WTC11 (cell line): ENCODE data around the gene SRRT. TPM values are rescaled to one million over a fixed set of nuclear protein-coding genes. Genes with fewer than 3 reads are reported as not detected.

Source experiments
- ARID4B ChIP-seq: sonication (generic); formaldehyde crosslinking; IDR thresholded peaks from 2 replicates; pipeline ENCODE4 v1.8.0; 2023; ENCODE audit warnings: missing genetic modification reagents, mild to moderate bottlenecking, borderline replicate concordance
- E2F4 ChIP-seq: sonication (generic); formaldehyde crosslinking; IDR thresholded peaks from 2 replicates; pipeline ENCODE4 v1.8.1; 2022; ENCODE audit warnings: low read depth, mild to moderate bottlenecking, moderate library complexity, missing genetic modification reagents, borderline replicate concordance
- E2F5 ChIP-seq: sonication (generic); formaldehyde crosslinking; IDR thresholded peaks from 2 replicates; pipeline ENCODE4 v1.8.1; 2022; ENCODE audit warnings: mild to moderate bottlenecking, moderate library complexity, missing genetic modification reagents
- FOXJ3 ChIP-seq: sonication (generic); formaldehyde crosslinking; IDR thresholded peaks from 2 replicates; pipeline ENCODE4 v1.9.0; 2021; ENCODE audit warnings: missing genetic modification reagents, mild to moderate bottlenecking, borderline replicate concordance
- HMGXB4 ChIP-seq: sonication (generic); formaldehyde crosslinking; IDR thresholded peaks from 2 replicates; pipeline ENCODE4 v1.8.1; 2023; ENCODE audit warnings: mild to moderate bottlenecking, moderate library complexity, missing genetic modification reagents
- MLX ChIP-seq: sonication (generic); formaldehyde crosslinking; IDR thresholded peaks from 2 replicates; pipeline ENCODE4 v1.8.1; 2023; ENCODE audit warnings: mild to moderate bottlenecking, missing genetic modification reagents, moderate library complexity
- NFYB ChIP-seq: sonication (generic); formaldehyde crosslinking; conservative IDR thresholded peaks from 2 replicates; pipeline ENCODE4 v1.8.0; 2022; ENCODE audit warnings: low read depth, missing genetic modification reagents
- OVOL2 ChIP-seq: fragments of 250-450 bp; sonication (Bioruptor Pico); IDR thresholded peaks from 2 replicates; pipeline ENCODE4 v1.9.0; 2021; ENCODE audit warnings: mild to moderate bottlenecking, borderline replicate concordance
- PRRX2 ChIP-seq: fragments of 250-450 bp; sonication (Bioruptor Pico); IDR thresholded peaks from 2 replicates; pipeline ENCODE4 v1.8.0; 2021; ENCODE audit warnings: mild to moderate bottlenecking
- RELA ChIP-seq: sonication (generic); formaldehyde crosslinking; IDR thresholded peaks from 2 replicates; pipeline ENCODE4 v1.8.1; 2022; ENCODE audit warnings: missing genetic modification reagents, mild to moderate bottlenecking, borderline replicate concordance
- SMAD4 ChIP-seq: sonication (generic); formaldehyde crosslinking; IDR thresholded peaks from 2 replicates; pipeline ENCODE4 v1.8.0; 2022; ENCODE audit warnings: mild to moderate bottlenecking, missing genetic modification reagents
- SP1 ChIP-seq: sonication (generic); formaldehyde crosslinking; conservative IDR thresholded peaks from 2 replicates; pipeline ENCODE4 v1.8.1; 2022; ENCODE audit warnings: missing genetic modification reagents
- TCF7 ChIP-seq: sonication (generic); formaldehyde crosslinking; IDR thresholded peaks from 2 replicates; pipeline ENCODE4 v1.8.0; 2022; ENCODE audit warnings: mild to moderate bottlenecking, low read depth, missing genetic modification reagents, moderate library complexity
- USF1 ChIP-seq: sonication (generic); formaldehyde crosslinking; IDR thresholded peaks from 2 replicates; pipeline ENCODE4 v1.8.0; 2022; ENCODE audit warnings: mild to moderate bottlenecking, missing genetic modification reagents
- ZNF281 ChIP-seq: sonication (generic); formaldehyde crosslinking; IDR thresholded peaks from 2 replicates; pipeline ENCODE4 v1.8.0; 2023; ENCODE audit warnings: mild to moderate bottlenecking, missing genetic modification reagents
- ZNF396 ChIP-seq: fragments of 250-450 bp; sonication (Bioruptor Pico); IDR thresholded peaks from 2 replicates; pipeline ENCODE4 v1.8.0; 2021; ENCODE audit warnings: mild to moderate bottlenecking, moderate library complexity, borderline replicate concordance
- total RNA-seq: library from RNA; stranded (reverse); gene quantifications from 3 replicates; pipeline ENCODE4 v1.2.3, GENCODE V29; 2021

Gene SRRT
- total RNA-seq, 1 experiment from 2014 or later, result 238 TPM

- peak; percentile 40; the same call in 1 of the 2 replicates for TF ChIP-seq ARID4B (CRISPR knock-in tag)
- TF ChIP-seq HMGXB4, result peak; percentile 9; the same call in 1 of the 2 replicates
- TF ChIP-seq NFYB, result no peak
- no peak for TF ChIP-seq OVOL2 (CRISPR knock-in tag)
- TF ChIP-seq ZNF281 (CRISPR knock-in tag), result no peak
- no peak for TF ChIP-seq TCF7
- TF ChIP-seq RELA (CRISPR knock-in tag), result no peak
- no peak for TF ChIP-seq ZNF396
- no peak for TF ChIP-seq USF1 (CRISPR knock-in tag)
- TF ChIP-seq E2F5 (CRISPR knock-in tag), result no peak
- TF ChIP-seq SP1, result 0 out of 2 replicates have a peak, but pooled peaks have one; percentile 24
- TF ChIP-seq SMAD4 (CRISPR knock-in tag), result no peak
- no peak for TF ChIP-seq FOXJ3 (CRISPR knock-in tag)
- no peak for TF ChIP-seq MLX (CRISPR knock-in tag)
- no peak for TF ChIP-seq PRRX2 (CRISPR knock-in tag)
- TF ChIP-seq E2F4 (CRISPR knock-in tag), result no peak
- TF ChIP-seq, all 79 proteins: peak for 6
These were observed 20.2 kb downstream of the SRRT start (continued) for GRCh38 chr7:100894860-100895700.
